Measurements from ENCODE around the gene CSF1R.

DNA sequence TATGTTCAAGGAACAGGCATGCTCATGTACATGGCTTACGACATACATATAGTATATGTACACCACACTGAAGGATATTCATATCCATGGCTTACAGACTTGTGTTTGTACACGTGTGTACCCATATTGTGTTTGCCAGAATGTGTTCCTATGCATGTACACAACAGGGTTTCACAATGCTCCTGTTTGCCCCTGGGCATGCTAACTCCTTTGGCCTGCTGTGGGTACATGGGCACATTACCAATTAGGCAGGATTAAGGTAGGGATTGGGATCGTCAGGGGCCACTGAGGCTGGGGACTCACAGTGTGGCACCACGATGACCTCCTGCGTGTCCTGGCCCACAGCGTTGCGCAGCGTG is 43.1 kb upstream of the CSF1R start:
- TF ChIP-seq POLR2AphosphoS5 (IDR thresholded peaks at IDR 0.05), result no peak
- TF ChIP-seq, protein P1, sequence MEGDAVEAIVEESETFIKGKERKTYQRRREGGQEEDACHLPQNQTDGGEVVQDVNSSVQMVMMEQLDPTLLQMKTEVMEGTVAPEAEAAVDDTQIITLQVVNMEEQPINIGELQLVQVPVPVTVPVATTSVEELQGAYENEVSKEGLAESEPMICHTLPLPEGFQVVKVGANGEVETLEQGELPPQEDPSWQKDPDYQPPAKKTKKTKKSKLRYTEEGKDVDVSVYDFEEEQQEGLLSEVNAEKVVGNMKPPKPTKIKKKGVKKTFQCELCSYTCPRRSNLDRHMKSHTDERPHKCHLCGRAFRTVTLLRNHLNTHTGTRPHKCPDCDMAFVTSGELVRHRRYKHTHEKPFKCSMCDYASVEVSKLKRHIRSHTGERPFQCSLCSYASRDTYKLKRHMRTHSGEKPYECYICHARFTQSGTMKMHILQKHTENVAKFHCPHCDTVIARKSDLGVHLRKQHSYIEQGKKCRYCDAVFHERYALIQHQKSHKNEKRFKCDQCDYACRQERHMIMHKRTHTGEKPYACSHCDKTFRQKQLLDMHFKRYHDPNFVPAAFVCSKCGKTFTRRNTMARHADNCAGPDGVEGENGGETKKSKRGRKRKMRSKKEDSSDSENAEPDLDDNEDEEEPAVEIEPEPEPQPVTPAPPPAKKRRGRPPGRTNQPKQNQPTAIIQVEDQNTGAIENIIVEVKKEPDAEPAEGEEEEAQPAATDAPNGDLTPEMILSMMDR (IDR thresholded peaks at IDR 0.05), result no peak
- no peak for TF ChIP-seq POLR2A (IDR thresholded peaks at IDR 0.05)

All from breast epithelium (tissue), 3 donors.